ENCODE data around the gene NEURL1B. TPM values are rescaled to one million over a fixed set of nuclear protein-coding genes. Genes with fewer than 3 reads are reported as not detected.

The NEURL1B gene
- total RNA-seq, 1 donor from 2014 or later = 1.5 TPM

GRCh38 chr5:172714491-172715420 is 73.7 kb downstream of the NEURL1B start:
- peak; percentile 77 to 86 for DNase-seq (ENCODE audit: low read depth in 2 of 2)

GRCh38 chr5:172715421-172715780 is 74.3 kb downstream of the NEURL1B start:
- peak in 1 of 2 donors; percentile 41 for DNase-seq (ENCODE audit: low read depth in 2 of 2)

DNA sequence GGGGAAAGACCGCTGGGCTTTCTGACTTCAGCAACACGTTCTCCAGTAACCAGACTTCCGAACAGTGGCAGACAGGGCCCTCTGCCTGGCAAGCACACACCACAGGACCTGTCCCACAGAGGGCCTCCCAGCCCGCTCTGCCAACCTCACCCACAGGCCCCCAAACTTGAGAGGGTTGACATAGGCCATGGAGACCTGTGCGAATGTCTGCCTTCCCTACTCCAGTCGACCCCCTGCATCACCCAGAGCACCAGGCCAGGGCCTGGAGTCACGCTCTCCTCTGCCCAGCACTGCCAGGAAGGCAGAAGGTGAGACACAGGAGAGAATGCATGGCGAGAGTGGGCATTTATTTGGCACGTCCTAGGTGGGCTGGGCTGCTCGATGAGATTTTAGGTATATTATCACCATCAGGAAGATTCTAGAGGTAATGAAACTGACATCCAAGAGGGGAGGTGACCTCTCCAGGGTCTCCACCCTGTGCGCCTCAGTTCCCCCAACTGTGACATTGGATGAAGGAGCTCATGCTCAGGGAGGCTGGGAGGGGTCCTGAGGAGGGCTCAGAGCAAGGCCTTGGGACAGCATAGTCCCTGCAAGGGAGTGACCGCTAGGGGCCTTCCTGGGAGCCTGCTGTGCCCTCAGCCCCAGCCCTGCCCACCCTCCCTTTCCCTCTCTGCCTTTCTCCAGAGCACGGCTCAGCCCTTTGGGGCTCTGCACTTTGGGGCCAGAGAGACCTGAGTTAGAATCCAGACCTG is 75.0 kb downstream of the NEURL1B start:
- no peak for DNase-seq (ENCODE audit: low read depth in 2 of 2)

GRCh38 chr5:172716796-172717313 is 75.8 kb downstream of the NEURL1B start:
- peak; percentile 80 to 86 for DNase-seq (ENCODE audit: low read depth in 2 of 2)

GRCh38 chr5:172717481-172718195 is 76.6 kb downstream of the NEURL1B start:
- no peak for DNase-seq (ENCODE audit: low read depth in 2 of 2)

DNA sequence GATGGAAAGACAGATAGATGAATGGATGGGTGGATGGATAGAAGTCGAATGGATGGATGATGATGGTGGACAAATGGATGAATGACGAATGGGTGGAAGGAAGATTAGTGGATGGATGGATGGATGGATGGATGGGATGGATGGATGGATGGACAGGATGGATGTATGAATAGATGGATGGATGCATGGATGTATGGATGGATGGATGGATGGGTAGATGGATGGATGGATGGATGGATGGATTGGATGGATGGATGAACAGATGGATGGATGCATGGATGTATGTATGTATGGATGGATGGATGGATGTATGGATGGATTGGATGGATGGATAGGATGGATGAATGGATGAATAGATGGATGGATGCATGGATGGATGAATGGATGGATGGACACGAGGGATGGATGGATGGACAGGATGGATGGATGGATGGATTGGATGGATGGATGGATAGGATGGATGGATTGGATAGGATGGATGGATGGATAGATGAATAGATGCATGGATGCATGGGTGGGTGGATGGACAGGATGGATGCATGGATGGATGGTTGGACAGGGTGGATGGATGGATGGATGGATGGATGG is 77.6 kb downstream of the NEURL1B start:
- DNase-seq (ENCODE audit: low read depth in 2 of 2) = no peak

GRCh38 chr5:172719211-172719610 is 78.1 kb downstream of the NEURL1B start:
- no peak for DNase-seq (ENCODE audit: low read depth in 2 of 2)

GRCh38 chr5:172720655-172721054 is 79.6 kb downstream of the NEURL1B start:
- no peak for DNase-seq (ENCODE audit: low read depth in 2 of 2)

- DNase-seq (ENCODE audit: low read depth in 2 of 2) = peak; percentile 97 to 99
Measured at GRCh38 chr5:172721455-172722326, 80.6 kb downstream of the NEURL1B start.

- DNase-seq (ENCODE audit: low read depth in 2 of 2) = no peak
Measured at GRCh38 chr5:172722327-172722815, 81.3 kb downstream of the NEURL1B start.

DNA sequence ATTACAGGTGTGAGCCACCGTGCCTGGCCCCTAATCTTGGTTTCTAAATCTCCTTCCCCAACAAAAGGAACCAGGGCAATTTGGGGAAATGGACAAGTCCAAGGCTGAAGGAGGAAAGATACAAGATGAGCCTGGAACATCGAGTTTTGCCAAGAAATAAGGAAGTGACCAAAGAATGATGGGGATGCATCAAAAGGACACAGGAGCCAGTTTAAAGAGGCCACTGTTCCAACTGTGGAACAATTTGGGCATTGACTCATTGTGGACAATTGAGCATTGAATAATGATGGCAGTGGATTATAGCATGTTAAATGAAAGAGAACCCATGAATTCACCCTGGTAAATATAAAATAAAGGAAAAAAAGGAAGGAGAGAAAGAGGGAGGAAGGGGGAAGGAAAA is 82.4 kb downstream of the NEURL1B start:
- no peak for DNase-seq (ENCODE audit: low read depth in 2 of 2)

DNA sequence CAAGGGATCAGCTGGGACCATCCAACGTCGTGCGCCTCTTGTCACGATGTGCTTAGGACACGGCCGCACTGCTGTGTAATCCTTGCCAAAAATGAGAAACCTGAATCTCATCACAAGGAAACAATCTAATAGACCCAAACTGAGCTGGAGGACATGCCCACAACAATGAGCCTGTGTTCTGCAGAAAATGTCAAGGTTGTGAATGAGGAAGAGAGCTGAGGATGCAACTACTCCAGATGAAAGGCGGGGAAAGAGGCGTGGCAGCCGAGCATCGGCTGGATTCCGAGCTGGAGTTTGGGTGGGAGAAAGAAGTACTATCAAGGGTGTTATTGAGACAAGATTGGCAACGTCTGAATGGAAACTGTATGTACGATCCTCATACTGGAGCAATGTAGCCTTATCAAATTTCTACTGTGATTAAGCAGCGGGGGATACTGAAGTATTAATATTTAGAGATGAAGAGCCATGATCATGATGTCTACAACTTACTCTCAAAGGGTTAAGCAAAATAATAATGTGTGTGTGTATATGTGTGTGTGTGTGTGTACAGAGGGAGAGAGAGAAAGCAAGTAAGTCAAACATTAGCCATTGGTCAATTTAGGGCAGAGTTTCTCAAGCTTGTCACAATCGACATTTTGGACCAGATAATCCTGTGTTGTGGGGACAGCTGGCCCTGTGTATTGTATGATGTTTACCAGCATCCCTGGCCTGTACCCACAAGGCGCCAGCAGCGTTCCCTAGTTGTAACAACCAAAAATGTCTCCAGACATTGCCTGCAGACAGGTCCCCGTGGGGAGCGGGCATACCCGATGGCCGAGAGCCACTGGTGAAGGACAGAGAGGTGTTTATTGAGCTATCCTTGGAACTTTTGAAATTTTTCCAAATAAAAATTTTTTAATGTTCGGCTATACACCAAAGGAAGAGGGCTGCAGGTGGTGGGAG is 83.5 kb downstream of the NEURL1B start:
- no peak for DNase-seq (ENCODE audit: low read depth in 2 of 2)

DNA sequence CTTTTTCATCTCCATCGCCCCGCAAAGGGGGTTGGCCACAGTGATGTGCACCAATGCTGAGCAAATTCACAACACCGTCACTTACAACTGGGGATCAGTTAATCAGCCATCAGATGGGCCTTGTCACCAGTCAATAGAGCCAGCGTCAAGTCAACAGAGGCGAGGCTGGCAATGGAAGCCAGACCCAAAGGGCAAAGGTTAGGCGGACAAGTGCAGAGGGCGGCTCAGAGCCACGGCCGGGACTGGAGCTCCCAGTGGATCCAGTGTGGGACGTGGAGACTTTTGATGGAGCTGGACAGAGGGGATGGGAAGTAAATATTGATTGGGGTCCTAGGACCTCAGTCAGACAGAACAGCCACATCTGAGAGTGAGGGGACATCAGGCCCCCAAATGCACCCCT is 84.2 kb downstream of the NEURL1B start:
- DNase-seq (ENCODE audit: low read depth in 2 of 2) = no peak

- no peak for DNase-seq (ENCODE audit: low read depth in 2 of 2)
Measured at GRCh38 chr5:172725785-172726184, 84.7 kb downstream of the NEURL1B start.

- no peak for DNase-seq (ENCODE audit: low read depth in 2 of 2)
Measured at GRCh38 chr5:172726966-172727365, 85.9 kb downstream of the NEURL1B start.

DNA sequence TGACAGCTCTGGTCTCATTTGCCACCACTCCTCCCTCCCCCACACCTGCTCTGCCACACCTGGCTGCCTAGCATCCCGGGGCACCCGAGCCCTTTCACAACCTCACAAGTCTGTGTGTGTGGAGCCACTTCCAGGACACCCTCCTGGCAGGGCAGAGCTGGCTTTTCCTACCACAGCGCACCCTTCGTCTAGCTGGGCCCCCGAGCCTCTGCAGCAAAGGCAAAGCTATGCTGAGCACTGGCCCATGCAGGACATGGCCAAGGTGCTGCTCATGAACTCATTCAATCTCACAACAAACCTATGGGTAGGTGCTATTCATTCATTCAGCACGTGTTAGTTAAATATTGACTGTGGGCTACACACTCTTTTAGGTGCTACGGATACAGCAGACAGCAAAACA is 86.5 kb downstream of the NEURL1B start:
- no peak for DNase-seq (ENCODE audit: low read depth in 2 of 2)

DNA sequence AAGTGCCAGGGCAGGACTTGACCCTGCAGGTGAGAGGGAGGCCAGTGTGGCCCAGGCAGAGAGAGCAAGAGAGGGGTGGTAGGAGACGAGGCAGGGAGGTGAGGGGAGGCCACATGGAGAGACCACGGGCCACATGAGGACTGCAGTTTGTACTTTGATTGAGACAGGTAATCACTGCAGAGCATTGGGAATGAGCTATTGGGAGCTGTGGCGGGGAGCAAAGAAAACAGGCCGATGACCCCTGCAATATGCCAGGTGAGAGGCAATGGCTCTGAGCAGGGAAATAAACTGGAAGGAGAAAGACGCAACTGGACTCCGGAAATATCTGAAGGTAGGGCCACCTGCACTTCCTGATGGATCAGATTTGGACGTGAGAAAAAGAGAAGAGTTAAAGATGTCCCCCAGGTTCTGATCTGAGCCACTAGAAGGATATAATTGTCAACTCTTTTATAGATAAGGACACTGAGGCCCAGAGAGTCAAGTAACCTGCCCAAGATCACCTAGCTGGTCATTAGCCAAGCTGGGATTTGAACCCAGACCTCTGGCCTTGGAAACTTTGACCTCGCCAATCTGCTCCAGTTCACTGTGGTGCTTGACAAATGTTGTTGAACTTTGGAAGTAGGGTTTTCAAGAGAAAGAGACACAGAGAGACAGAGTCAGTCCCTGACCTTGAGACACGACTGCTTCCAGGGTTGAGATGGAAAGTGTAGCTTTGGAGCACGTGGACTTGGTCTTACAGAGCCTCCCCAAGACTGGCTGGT is 87.6 kb downstream of the NEURL1B start:
- DNase-seq (ENCODE audit: low read depth in 2 of 2) = no peak

GRCh38 chr5:172729588-172729987 is 88.5 kb downstream of the NEURL1B start:
- no peak for DNase-seq (ENCODE audit: low read depth in 2 of 2)

All from dermis microvascular lymphatic vessel endothelial cell (primary cell).